ENCODE results near the gene POLR2H. TPM values are rescaled to one million over a fixed set of nuclear protein-coding genes. Genes with fewer than 3 reads are reported as not detected.

POLR2H gene
- total and polyA plus RNA-seq, 4 donors, result 46.4 to 139 (median 82.4) TPM

- Histone ChIP-seq H3K27ac (ENCODE audit: low read depth in 1 of 2, low read length in 1 of 2) (no peak overlapping the region), H3K27me3 (ENCODE audit: control insufficient read depth in 3 of 3, insufficient read depth in 3 of 3, low read length in 2 of 3) (peaks cover 0 to 7% (median 2%) of the 10 kb centered on the region in 3 donors), H3K9me3 (ENCODE audit: control insufficient read depth in 4 of 4, insufficient read depth in 3 of 4, low read length in 3 of 4) (no peaks in the 10 kb centered on the region), H3K36me3 (ENCODE audit: control insufficient read depth in 4 of 4, insufficient read depth in 4 of 4, low read length in 4 of 4) (peaks cover 0 to 1% (median 0%) of the 10 kb centered on the region in 4 donors), H3K9ac (ENCODE audit: insufficient read depth in 1 of 2, low read length in 2 of 2) (no peak overlapping the region), H3K4me3 (no peak overlapping the region), H3K4me1 (ENCODE audit: control insufficient read depth in 5 of 5, insufficient read depth in 5 of 5, low read length in 5 of 5) (peaks cover 0 to 26% (median 2%) of the 10 kb centered on the region in 5 donors)
- no peak for TF ChIP-seq CTCF (IDR thresholded peaks at IDR 0.05; ENCODE audit: control extremely low read depth, extremely low read depth)
- ATAC-seq (ENCODE audit: insufficient read depth, low FRiP score) (no peak), DNase-seq (no peak)
- 82 to 88% methylated on average over 12 of the region's 12 CpGs for WGBS, 2 donors
These were observed 14.4 kb downstream of the POLR2H start for GRCh38 chr3:184375747-184376461.

- DNase-seq, result no peak
- no peak for ATAC-seq (ENCODE audit: insufficient read depth, low FRiP score)
- Histone ChIP-seq H3K36me3 (ENCODE audit: control insufficient read depth in 4 of 4, insufficient read depth in 4 of 4, low read length in 4 of 4) (no peaks in the 10 kb centered on the region), H3K9ac (ENCODE audit: insufficient read depth in 1 of 2, low read length in 2 of 2) (no peak overlapping the region), H3K27ac (ENCODE audit: low read depth in 1 of 2, low read length in 1 of 2) (no peak overlapping the region), H3K4me1 (ENCODE audit: control insufficient read depth in 5 of 5, insufficient read depth in 5 of 5, low read length in 5 of 5) (peaks cover 0 to 37% (median 2%) of the 10 kb centered on the region in 5 donors), H3K9me3 (ENCODE audit: control insufficient read depth in 4 of 4, insufficient read depth in 3 of 4, low read length in 3 of 4) (peaks cover 0 to 1% (median 0%) of the 10 kb centered on the region in 4 donors), H3K4me3 (no peak overlapping the region), H3K27me3 (ENCODE audit: control insufficient read depth in 3 of 3, insufficient read depth in 3 of 3, low read length in 2 of 3) (peaks cover 0 to 19% (median 5%) of the 10 kb centered on the region in 3 donors)
- WGBS, 2 donors, result 61 to 65% methylated on average over 5 of the region's 5 CpGs
- TF ChIP-seq CTCF (IDR thresholded peaks at IDR 0.05; ENCODE audit: control extremely low read depth, extremely low read depth), result no peak
These were observed 15.9 kb downstream of the POLR2H start for GRCh38 chr3:184377374-184377773.

- Histone ChIP-seq H3K4me3 (no peak within 1 kb of the TSS), H3K27ac (ENCODE audit: low read depth in 1 of 2, low read length in 1 of 2) (peak within 1 kb of the TSS in 1 of 2 donors; percentile 0), H3K36me3 (ENCODE audit: control insufficient read depth in 4 of 4, insufficient read depth in 4 of 4, low read length in 4 of 4) (no peaks in the 10 kb centered on the region), H3K27me3 (ENCODE audit: control insufficient read depth in 3 of 3, insufficient read depth in 3 of 3, low read length in 2 of 3) (peaks cover 0 to 19% (median 5%) of the 10 kb centered on the region in 3 donors), H3K9ac (ENCODE audit: insufficient read depth in 1 of 2, low read length in 2 of 2) (peak within 1 kb of the TSS in 1 of 2 donors; percentile 55), H3K4me1 (ENCODE audit: control insufficient read depth in 5 of 5, insufficient read depth in 5 of 5, low read length in 5 of 5) (peaks cover 0 to 37% (median 2%) of the 10 kb centered on the region in 5 donors), H3K9me3 (ENCODE audit: control insufficient read depth in 4 of 4, insufficient read depth in 3 of 4, low read length in 3 of 4) (peaks cover 0 to 1% (median 0%) of the 10 kb centered on the region in 4 donors)
- peak in 2 of 3 donors; percentile 31 to 46 for DNase-seq
- no peak for ATAC-seq (ENCODE audit: insufficient read depth, low FRiP score)
- 72 to 76% methylated on average over 7 of the region's 7 CpGs for WGBS, 2 donors
- no peak for TF ChIP-seq CTCF (IDR thresholded peaks at IDR 0.05; ENCODE audit: control extremely low read depth, extremely low read depth)
These were observed 16.5 kb downstream of the POLR2H start, which contains the start of gene THPO for GRCh38 chr3:184377882-184378445. Gene THPO (minus strand): TSS chr3:184378207. CDS start chr3:184376259, 1,948 bp downstream.
